ENCODE results near the gene JUP.

Gene JUP

DNA sequence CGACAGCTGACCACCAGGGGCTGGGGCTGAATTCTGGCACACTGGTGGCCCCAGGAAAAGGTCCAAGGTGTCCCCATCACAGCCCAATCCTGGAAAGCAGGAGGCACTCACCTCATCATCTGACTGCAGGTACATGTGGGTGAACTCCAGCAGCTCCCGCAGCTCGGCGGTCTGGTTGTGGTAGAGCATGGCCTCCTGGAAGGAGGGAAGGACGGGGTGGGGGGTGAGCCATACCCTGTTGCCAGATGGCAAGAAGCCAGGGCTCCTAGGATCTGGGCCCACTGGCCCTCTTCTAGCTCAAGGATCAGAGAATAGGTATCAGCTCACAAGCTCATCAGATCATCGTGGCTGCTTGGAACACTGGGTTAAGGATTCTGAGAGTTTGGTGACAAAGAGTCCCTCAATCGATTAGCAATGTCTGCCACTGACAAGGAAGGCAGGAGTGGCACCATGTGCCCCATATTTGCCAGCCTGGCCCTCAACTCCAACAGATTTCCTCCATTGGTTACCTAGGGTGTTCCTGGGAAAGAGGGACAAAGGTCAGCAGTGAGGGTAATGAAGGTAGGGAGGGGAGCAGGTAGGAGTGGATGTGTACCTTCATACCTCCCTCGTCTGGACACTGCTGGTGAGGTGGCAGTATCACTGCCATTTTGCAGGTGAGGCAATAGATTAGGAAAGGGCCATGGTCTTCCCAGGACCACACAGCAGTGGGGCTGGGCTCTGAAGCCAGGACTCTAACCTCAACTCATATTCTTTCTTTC, 20.4 kb upstream of the JUP start:
- Histone ChIP-seq H3K27me3 (ENCODE audit: control insufficient read depth, insufficient read depth, low read length) (no peaks in the 10 kb centered on the region), H3K36me3 (ENCODE audit: control insufficient read depth, insufficient read depth, low read length) (no peaks in the 10 kb centered on the region), H3K9me3 (ENCODE audit: control insufficient read depth, insufficient read depth, low read length) (no peaks in the 10 kb centered on the region), H3K27ac (ENCODE audit: low read length) (no peak overlapping the region), H3K4me3 (ENCODE audit: low read length) (no peak overlapping the region), H3K4me1 (ENCODE audit: control insufficient read depth, insufficient read depth, low read length) (no peaks in the 10 kb centered on the region; the same call in 1 of the 2 replicates)
- DNase-seq (ENCODE audit: low read depth, low spot score), result no peak
- WGBS (ENCODE audit: insufficient coverage, insufficient read length), result no CpG with 5 or more reads among the region's 8 CpGs

DNA sequence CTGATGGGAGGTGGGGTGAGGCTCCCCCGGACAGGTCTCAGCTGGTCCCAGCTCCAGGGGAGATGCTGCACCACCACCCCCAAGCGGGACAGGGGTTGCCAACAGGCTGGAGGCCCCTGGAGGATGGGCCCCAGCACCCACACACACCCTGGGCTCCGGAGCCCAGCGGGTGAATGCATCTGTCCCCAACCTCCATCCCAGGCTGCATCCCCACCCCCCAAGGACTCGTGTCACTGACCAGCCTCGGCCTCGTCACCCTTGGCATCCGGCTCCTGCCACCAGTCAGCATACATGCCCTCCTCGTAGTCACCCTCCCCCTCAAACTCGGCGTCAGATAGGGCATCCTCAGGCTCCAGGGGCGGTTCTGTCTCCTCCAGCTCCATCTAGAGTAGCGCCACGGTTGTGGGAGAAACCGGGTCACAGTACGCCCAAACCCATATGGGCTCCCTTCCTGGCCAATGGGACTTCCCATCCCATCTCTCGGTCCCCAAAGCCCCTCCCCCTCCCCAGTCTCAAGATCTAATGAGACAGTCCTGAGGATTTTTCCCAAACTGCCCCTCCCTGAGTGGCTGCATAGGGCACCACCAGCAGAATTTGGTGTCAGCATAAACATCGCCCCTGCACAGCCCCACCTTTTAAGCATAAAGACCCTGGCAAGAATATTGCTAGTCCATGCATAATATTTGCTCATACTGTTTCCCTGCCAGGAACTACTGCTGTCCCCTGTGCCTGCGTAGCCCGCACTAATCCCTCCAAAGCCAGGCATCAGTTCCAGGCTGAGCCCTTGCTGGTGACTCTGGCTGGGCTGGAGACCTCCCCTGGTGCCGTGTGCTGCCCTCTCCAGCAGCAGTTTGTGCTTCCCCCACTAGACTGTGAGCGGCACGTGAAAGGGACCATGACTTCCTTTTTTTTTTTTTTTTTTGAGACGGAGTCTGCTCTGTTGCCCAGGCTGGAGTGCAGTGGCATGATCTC, 16.8 kb upstream of the JUP start:
- no peak overlapping the region for H3K4me3 ChIP-seq (ENCODE audit: low read length)
- WGBS (ENCODE audit: insufficient coverage, insufficient read length), result no CpG with 5 or more reads among the region's 24 CpGs
- no peak for DNase-seq (ENCODE audit: low read depth, low spot score)
- no peaks in the 10 kb centered on the region for H3K36me3 ChIP-seq (ENCODE audit: control insufficient read depth, insufficient read depth, low read length)
- H3K4me1 ChIP-seq (ENCODE audit: control insufficient read depth, insufficient read depth, low read length), result peaks cover 4% of the 10 kb centered on the region
- no peaks in the 10 kb centered on the region for H3K27me3 ChIP-seq (ENCODE audit: control insufficient read depth, insufficient read depth, low read length)
- H3K9me3 ChIP-seq (ENCODE audit: control insufficient read depth, insufficient read depth, low read length), result no peaks in the 10 kb centered on the region
- no peak overlapping the region for H3K27ac ChIP-seq (ENCODE audit: low read length)

DNA sequence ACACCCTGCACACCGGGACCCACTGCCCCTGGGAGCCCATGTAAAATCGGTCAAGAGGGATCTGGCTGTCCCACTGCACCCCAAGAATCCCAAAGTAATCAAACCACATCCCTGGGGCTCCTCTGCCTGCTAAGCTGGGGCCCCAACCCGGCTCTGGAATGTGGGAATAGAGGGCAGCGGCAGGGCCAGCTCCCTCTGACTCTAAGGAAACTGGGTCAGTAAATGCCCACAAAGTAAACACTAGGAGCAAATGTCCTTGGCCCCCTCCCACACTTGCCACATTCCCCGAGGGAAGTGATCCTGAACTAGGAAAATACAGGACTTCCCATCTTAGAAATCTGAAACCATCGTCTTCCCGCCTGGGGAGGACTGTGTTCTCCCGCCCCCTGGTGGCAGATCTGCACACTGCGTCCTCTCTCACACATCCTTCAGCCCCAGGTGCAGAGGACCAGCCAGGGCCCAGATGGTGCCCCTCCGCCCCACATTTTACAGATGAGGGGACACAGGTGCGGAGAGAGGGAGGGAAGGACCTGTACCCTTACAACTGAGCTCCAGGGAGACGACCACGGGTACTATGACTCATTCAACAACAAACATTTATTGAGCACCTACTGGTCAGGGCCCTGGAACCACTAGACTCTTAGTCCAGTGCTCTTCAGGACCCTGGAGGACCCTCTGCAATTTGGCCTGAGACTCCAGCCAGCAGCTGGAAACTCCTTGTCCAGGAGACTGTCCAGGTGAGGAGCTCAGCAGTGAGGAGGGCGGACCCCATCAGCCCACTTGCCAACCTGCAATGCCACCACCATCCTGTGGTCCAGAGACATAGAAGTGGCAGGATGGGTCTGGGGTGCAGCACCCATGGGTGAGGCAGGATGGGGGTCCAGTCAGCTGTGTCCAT, 15.1 kb upstream of the JUP start:
- Histone ChIP-seq H3K9me3 (ENCODE audit: control insufficient read depth, insufficient read depth, low read length) (no peaks in the 10 kb centered on the region), H3K36me3 (ENCODE audit: control insufficient read depth, insufficient read depth, low read length) (no peaks in the 10 kb centered on the region), H3K4me1 (ENCODE audit: control insufficient read depth, insufficient read depth, low read length) (peaks cover 4% of the 10 kb centered on the region), H3K27ac (ENCODE audit: low read length) (no peak overlapping the region), H3K27me3 (ENCODE audit: control insufficient read depth, insufficient read depth, low read length) (no peaks in the 10 kb centered on the region), H3K4me3 (ENCODE audit: low read length) (no peak overlapping the region)
- no CpG with 5 or more reads among the region's 14 CpGs for WGBS (ENCODE audit: insufficient coverage, insufficient read length)
- peak; percentile 81 for DNase-seq (ENCODE audit: low read depth, low spot score)

DNA sequence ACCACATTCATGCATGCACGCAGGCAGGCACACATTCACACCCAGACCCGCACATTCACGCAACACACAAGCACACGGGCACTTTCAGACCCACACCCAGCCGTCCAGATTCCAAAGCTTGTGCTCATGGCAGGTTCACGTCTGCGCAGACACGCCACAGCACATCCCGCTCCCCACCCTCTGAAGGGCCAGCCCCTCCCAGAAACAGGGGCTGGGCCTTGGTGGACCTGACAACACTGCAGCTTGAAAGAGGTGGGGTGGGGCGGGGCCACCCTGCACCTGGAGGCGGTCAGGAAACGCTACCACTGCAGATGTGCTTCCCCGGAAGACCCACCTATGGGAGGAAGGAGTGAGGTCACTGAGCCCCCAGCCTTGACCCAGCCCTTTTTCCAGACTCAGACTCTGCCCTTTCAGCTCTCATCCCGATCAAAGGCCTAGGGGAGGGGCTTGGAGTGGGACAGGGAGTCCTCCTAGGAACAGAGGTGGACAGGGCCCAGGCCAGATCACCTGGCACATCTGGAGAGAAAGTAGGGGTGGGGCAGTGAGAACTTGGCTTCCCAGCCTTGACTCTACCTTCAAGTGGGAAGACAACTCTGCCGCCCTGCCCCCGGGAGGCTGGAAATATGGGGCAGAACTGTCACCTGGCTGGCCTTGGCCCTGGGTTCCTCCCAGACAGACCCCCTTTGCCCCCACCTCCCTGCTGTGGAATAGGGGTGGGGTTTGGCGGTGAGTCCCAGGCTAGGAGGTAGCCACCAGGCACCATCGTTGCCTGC, 14.3 kb upstream of the JUP start:
- Histone ChIP-seq H3K9me3 (ENCODE audit: control insufficient read depth, insufficient read depth, low read length) (no peaks in the 10 kb centered on the region), H3K27ac (ENCODE audit: low read length) (no peak overlapping the region)
- peak; percentile 83 for DNase-seq (ENCODE audit: low read depth, low spot score)

DNA sequence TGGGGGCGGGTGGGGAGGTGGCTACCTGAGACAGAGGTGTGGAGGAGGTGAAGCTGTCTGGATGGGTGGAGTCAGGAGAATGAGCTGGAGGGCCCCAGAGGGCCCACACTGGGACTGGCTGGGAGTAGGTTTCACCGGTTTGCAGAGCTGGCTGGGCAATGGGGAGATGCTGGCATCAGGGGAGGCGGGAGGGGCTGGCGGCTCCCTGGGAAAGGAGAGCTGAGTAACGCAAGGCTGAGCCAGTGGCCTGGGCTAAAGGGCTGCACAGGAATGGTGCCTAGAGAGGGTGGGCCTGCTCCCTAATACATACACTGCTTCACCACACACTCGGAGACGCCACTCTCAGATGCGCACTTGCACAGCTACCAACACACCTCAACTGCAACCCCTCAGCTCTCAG, 12.9 kb upstream of the JUP start:
- no peak overlapping the region for H3K27ac ChIP-seq (ENCODE audit: low read length)
- H3K4me3 ChIP-seq (ENCODE audit: low read length), result no peak overlapping the region
- no peaks in the 10 kb centered on the region for H3K9me3 ChIP-seq (ENCODE audit: control insufficient read depth, insufficient read depth, low read length)
- H3K4me1 ChIP-seq (ENCODE audit: control insufficient read depth, insufficient read depth, low read length), result peaks cover 4% of the 10 kb centered on the region
- no peaks in the 10 kb centered on the region for H3K36me3 ChIP-seq (ENCODE audit: control insufficient read depth, insufficient read depth, low read length)
- DNase-seq (ENCODE audit: low read depth, low spot score), result no peak
- H3K27me3 ChIP-seq (ENCODE audit: control insufficient read depth, insufficient read depth, low read length), result no peaks in the 10 kb centered on the region
- WGBS (ENCODE audit: insufficient coverage, insufficient read length), result no CpG with 5 or more reads among the region's 8 CpGs

More for the DNA sequence above, 14.3 kb upstream of the JUP start:
- no peaks in the 10 kb centered on the region for H3K27me3 ChIP-seq (ENCODE audit: control insufficient read depth, insufficient read depth, low read length)
- H3K4me3 ChIP-seq (ENCODE audit: low read length), result no peak overlapping the region
- WGBS (ENCODE audit: insufficient coverage, insufficient read length), result no CpG with 5 or more reads among the region's 18 CpGs
- peaks cover 4% of the 10 kb centered on the region for H3K4me1 ChIP-seq (ENCODE audit: control insufficient read depth, insufficient read depth, low read length)
- no peaks in the 10 kb centered on the region for H3K36me3 ChIP-seq (ENCODE audit: control insufficient read depth, insufficient read depth, low read length)

DNA sequence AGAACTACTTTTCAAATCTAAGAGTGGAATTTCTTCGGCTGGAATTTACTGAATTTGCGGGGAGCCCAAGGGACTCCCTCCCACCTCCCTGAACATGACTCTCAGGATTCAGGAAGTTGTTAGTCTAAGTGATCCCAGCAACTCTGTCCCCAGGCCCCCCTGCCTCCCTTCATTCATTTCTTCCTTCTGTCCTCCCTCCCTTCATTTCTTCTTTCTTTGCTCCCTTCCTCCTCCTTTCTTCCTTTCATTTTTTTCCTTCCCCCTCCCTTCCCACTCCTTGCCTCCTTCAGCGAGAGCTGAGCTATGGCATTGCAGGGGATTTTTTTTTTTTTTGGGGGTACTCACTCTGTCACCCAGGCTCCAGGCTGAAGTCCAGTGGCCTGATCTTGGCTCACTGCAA, 10.9 kb upstream of the JUP start:
- H3K36me3 ChIP-seq (ENCODE audit: control insufficient read depth, insufficient read depth, low read length), result no peaks in the 10 kb centered on the region
- no peaks in the 10 kb centered on the region for H3K9me3 ChIP-seq (ENCODE audit: control insufficient read depth, insufficient read depth, low read length)
- no peak overlapping the region for H3K4me3 ChIP-seq (ENCODE audit: low read length)
- peaks cover 10% of the 10 kb centered on the region for H3K4me1 ChIP-seq (ENCODE audit: control insufficient read depth, insufficient read depth, low read length)
- WGBS (ENCODE audit: insufficient coverage, insufficient read length), result no CpG with 5 or more reads among the region's 3 CpGs
- DNase-seq (ENCODE audit: low read depth, low spot score), result no peak
- H3K27me3 ChIP-seq (ENCODE audit: control insufficient read depth, insufficient read depth, low read length), result no peaks in the 10 kb centered on the region
- H3K27ac ChIP-seq (ENCODE audit: low read length), result no peak overlapping the region

DNA sequence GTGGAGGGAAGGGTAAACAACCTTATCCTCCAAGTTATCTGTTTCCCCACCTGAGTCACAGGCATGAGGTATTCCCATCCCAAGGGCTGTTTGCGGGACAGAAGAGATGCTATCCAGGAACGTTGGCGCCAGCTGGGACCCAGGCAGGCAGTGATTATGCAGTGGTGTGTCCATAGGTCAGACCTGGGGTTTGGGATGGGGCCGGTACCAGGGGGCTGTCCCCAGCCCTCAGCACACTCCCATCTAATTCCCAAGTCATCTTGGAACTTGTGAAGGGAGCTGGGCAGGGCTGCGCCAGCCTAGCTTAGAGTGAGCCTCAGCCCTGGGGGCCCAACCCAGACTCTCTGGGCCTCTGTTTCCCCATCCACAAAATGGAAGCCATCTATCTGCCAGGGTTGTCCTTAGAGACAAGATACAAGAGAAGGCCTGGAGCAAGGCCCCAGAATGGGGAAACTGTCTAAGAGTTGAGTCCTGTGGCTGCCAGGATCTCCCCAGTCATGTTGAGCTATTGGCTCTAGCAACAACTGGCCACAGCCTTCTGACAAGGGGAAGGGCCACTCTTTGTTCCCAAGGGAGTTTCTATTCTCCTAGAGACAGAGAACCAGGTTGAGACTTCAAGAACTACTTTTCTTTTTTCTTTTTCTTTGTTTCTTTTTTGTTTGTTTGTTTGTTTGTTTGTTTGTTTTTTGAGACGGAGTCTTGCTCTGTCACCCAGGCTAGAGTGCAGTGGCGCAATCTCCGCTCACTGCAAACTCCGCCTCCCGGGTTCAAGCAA, 9.8 kb upstream of the JUP start:
- H3K4me1 ChIP-seq (ENCODE audit: control insufficient read depth, insufficient read depth, low read length), result peaks cover 10% of the 10 kb centered on the region
- DNase-seq (ENCODE audit: low read depth, low spot score), result no peak
- H3K27ac ChIP-seq (ENCODE audit: low read length), result no peak overlapping the region
- whole genome bisulfite sequencing (ENCODE audit: insufficient coverage, insufficient read length), result no CpG with 5 or more reads among the region's 10 CpGs
- no peak overlapping the region for H3K4me3 ChIP-seq (ENCODE audit: low read length)
- H3K9me3 ChIP-seq (ENCODE audit: control insufficient read depth, insufficient read depth, low read length), result no peaks in the 10 kb centered on the region
- no peaks in the 10 kb centered on the region for H3K36me3 ChIP-seq (ENCODE audit: control insufficient read depth, insufficient read depth, low read length)
- no peaks in the 10 kb centered on the region for H3K27me3 ChIP-seq (ENCODE audit: control insufficient read depth, insufficient read depth, low read length)

DNA sequence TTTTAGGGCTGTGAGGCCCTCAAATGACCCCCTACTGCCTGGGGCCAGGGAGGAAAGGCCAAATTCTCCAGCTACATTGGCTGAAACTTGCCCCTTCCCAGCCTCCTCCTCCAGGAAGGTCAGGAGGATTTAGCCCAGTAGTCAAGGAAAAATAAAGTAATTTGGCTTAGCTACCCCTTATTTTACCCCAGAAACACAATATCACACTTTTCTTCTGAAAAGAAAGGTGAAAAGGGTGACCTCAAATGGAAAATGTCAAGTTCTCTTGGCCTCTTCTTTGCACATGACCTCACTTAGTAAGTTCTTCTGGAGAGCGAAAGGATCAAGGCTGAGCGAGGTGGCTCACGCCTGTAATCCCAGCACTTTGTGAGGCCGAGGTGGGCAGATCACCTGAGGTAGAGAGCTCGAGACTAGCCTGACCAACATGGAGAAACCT, 8.0 kb upstream of the JUP start:
- Histone ChIP-seq H3K4me3 (ENCODE audit: low read length) (no peak overlapping the region), H3K27ac (ENCODE audit: low read length) (no peak overlapping the region), H3K36me3 (ENCODE audit: control insufficient read depth, insufficient read depth, low read length) (no peaks in the 10 kb centered on the region), H3K27me3 (ENCODE audit: control insufficient read depth, insufficient read depth, low read length) (no peaks in the 10 kb centered on the region), H3K9me3 (ENCODE audit: control insufficient read depth, insufficient read depth, low read length) (no peaks in the 10 kb centered on the region), H3K4me1 (ENCODE audit: control insufficient read depth, insufficient read depth, low read length) (peaks cover 5% of the 10 kb centered on the region; the same call in 1 of the 2 replicates)
- DNase-seq (ENCODE audit: low read depth, low spot score), result no peak
- WGBS (ENCODE audit: insufficient coverage, insufficient read length), result no CpG with 5 or more reads among the region's 5 CpGs
